HUES48 (cell line): ENCODE data around the gene KIF3A.
"Not testable (repeated sequence)": the region's sequence is repeated elsewhere in the genome, so short reads cannot be mapped to it uniquely, and the experiment has no call there.

ENCODE experiments used
- H3K27ac ChIP-seq: one replicate; pipeline ENCODE4 v1.7.0; 2013; ENCODE audit warnings: low read depth, low read length, inconsistent platforms
- H3K27me3 ChIP-seq: 2 replicates; pipeline ENCODE4 v1.6.1; 2013; ENCODE audit warnings: mild to moderate bottlenecking, low read length; ENCODE audit not compliant: control insufficient read depth, insufficient read depth
- H3K36me3 ChIP-seq: 2 replicates; pipeline ENCODE4 v1.6.1; 2013; ENCODE audit warnings: low read length; ENCODE audit not compliant: control insufficient read depth, insufficient read depth
- H3K4me1 ChIP-seq: 2 replicates; pipeline ENCODE4 v1.6.1; 2013; ENCODE audit warnings: mild to moderate bottlenecking, low read length; ENCODE audit not compliant: control insufficient read depth, insufficient read depth
- H3K4me3 ChIP-seq: 2 replicates; pipeline ENCODE4 v1.5.1; 2013; ENCODE audit warnings: mild to moderate bottlenecking, low read depth, low read length
- H3K9ac ChIP-seq: 2 replicates; pipeline ENCODE4 v1.6.1; 2013; ENCODE audit warnings: mild to moderate bottlenecking, low read depth, low read length, moderate library complexity
- H3K9me3 ChIP-seq: 2 replicates; pipeline ENCODE4 v1.6.1; 2013; ENCODE audit warnings: low read length; ENCODE audit not compliant: control insufficient read depth, insufficient read depth

The KIF3A gene

GRCh38 chr5:132704875-132705274 is 32.5 kb downstream of the KIF3A start:
- no peak overlapping the region for H3K4me3 ChIP-seq
- no peaks in the 10 kb centered on the region for H3K27me3 ChIP-seq
- H3K9me3 ChIP-seq, result no peaks in the 10 kb centered on the region
- H3K36me3 ChIP-seq, result peaks cover 25% of the 10 kb centered on the region
- H3K4me1 ChIP-seq, result no peaks in the 10 kb centered on the region
- no peak overlapping the region for H3K27ac ChIP-seq
- H3K9ac ChIP-seq, result no peak overlapping the region

- Histone ChIP-seq H3K27ac (no peak overlapping the region), H3K9me3 (no peaks in the 10 kb centered on the region), H3K9ac (no peak overlapping the region), H3K4me3 (no peak overlapping the region), H3K27me3 (no peaks in the 10 kb centered on the region), H3K4me1 (no peaks in the 10 kb centered on the region), H3K36me3 (peaks cover 25% of the 10 kb centered on the region)
Measured at GRCh38 chr5:132695956-132696355, 41.4 kb downstream of the KIF3A start.

- Histone ChIP-seq H3K36me3 (no peaks in the 10 kb centered on the region), H3K9ac (no peak overlapping the region), H3K4me1 (no peaks in the 10 kb centered on the region), H3K4me3 (no peak overlapping the region), H3K27ac (no peak overlapping the region), H3K9me3 (no peaks in the 10 kb centered on the region), H3K27me3 (no peaks in the 10 kb centered on the region)
Measured at GRCh38 chr5:132692632-132692967, 44.7 kb downstream of the KIF3A start.

GRCh38 chr5:132691755-132692631 is 45.4 kb downstream of the KIF3A start:
- not testable (repeated sequence) for H3K9me3 ChIP-seq, H3K4me1 ChIP-seq, H3K27ac ChIP-seq, H3K36me3 ChIP-seq, H3K9ac ChIP-seq, H3K27me3 ChIP-seq, H3K4me3 ChIP-seq

GRCh38 chr5:132690156-132690555 is 47.2 kb downstream of the KIF3A start:
- Histone ChIP-seq H3K36me3 (no peaks in the 10 kb centered on the region), H3K4me1 (no peaks in the 10 kb centered on the region), H3K9ac (no peak overlapping the region), H3K4me3 (no peak overlapping the region), H3K27ac (no peak overlapping the region), H3K27me3 (no peaks in the 10 kb centered on the region), H3K9me3 (no peaks in the 10 kb centered on the region)

GRCh38 chr5:132689513-132689912 is 47.8 kb downstream of the KIF3A start:
- no peaks in the 10 kb centered on the region for H3K27me3 ChIP-seq
- H3K4me3 ChIP-seq, result no peak overlapping the region
- H3K9me3 ChIP-seq, result no peaks in the 10 kb centered on the region
- no peaks in the 10 kb centered on the region for H3K4me1 ChIP-seq
- H3K36me3 ChIP-seq, result no peaks in the 10 kb centered on the region
- no peak overlapping the region for H3K9ac ChIP-seq
- no peak overlapping the region for H3K27ac ChIP-seq

GRCh38 chr5:132688536-132689339 is 48.6 kb downstream of the KIF3A start:
- H3K4me1 ChIP-seq, result no peaks in the 10 kb centered on the region
- no peak overlapping the region for H3K4me3 ChIP-seq
- H3K9ac ChIP-seq, result no peak overlapping the region
- H3K27ac ChIP-seq, result no peak overlapping the region
- H3K9me3 ChIP-seq, result no peaks in the 10 kb centered on the region
- H3K27me3 ChIP-seq, result no peaks in the 10 kb centered on the region
- no peaks in the 10 kb centered on the region for H3K36me3 ChIP-seq

GRCh38 chr5:132687995-132688394 is 49.4 kb downstream of the KIF3A start:
- no peaks in the 10 kb centered on the region for H3K4me1 ChIP-seq
- no peak overlapping the region for H3K27ac ChIP-seq
- H3K36me3 ChIP-seq, result no peaks in the 10 kb centered on the region

GRCh38 chr5:132686193-132686592 is 51.2 kb downstream of the KIF3A start:
- H3K9ac ChIP-seq, result no peak overlapping the region
- H3K27me3 ChIP-seq, result no peaks in the 10 kb centered on the region
- no peaks in the 10 kb centered on the region for H3K9me3 ChIP-seq
- H3K36me3 ChIP-seq, result no peaks in the 10 kb centered on the region
- H3K4me3 ChIP-seq, result no peak overlapping the region
- H3K4me1 ChIP-seq, result no peaks in the 10 kb centered on the region
- no peak overlapping the region for H3K27ac ChIP-seq

More at GRCh38 chr5:132687995-132688394, 49.4 kb downstream of the KIF3A start:
- H3K27me3 ChIP-seq, result no peaks in the 10 kb centered on the region
- no peak overlapping the region for H3K9ac ChIP-seq
- no peaks in the 10 kb centered on the region for H3K9me3 ChIP-seq
- no peak overlapping the region for H3K4me3 ChIP-seq

GRCh38 chr5:132684922-132685720 is 52.2 kb downstream of the KIF3A start:
- H3K9ac ChIP-seq, result no peak overlapping the region
- H3K27ac ChIP-seq, result no peak overlapping the region
- H3K4me1 ChIP-seq, result no peaks in the 10 kb centered on the region
- H3K9me3 ChIP-seq, result no peaks in the 10 kb centered on the region
- no peak overlapping the region for H3K4me3 ChIP-seq
- H3K27me3 ChIP-seq, result no peaks in the 10 kb centered on the region
- H3K36me3 ChIP-seq, result no peaks in the 10 kb centered on the region
